ENCODE results near the gene KCNT2. TPM values are rescaled to one million over a fixed set of nuclear protein-coding genes. Genes with fewer than 3 reads are reported as not detected.

Gene KCNT2
- polyA plus RNA-seq, 1 donor from 2014 or later = 21.4 TPM

GRCh38 chr1:196437671-196438070, 170.6 kb downstream of the KCNT2 start:
- Histone ChIP-seq H3K27ac (ENCODE audit: low read length) (no peak overlapping the region), H3K36me3 (ENCODE audit: insufficient read depth, low read length) (no peaks in the 10 kb centered on the region), H3K4me3 (ENCODE audit: low read length) (no peak overlapping the region), H3F3A (ENCODE audit: insufficient read depth, low read length, poor library complexity, severe bottlenecking) (no peaks in the 10 kb centered on the region), H2AFZ (ENCODE audit: low read depth, low read length) (no peak overlapping the region), H3K79me2 (replicated peaks; ENCODE audit: insufficient read depth, low read length) (no peaks in the 10 kb centered on the region), H3K4me2 (ENCODE audit: low read length) (no peak overlapping the region), H3K9me3 (ENCODE audit: low read length) (no peaks in the 10 kb centered on the region), H3K9ac (ENCODE audit: low read length) (no peak overlapping the region), H3K27me3 (ENCODE audit: insufficient read depth, low read depth, low read length) (no peaks in the 10 kb centered on the region), H3K9me2 (ENCODE audit: insufficient read depth, low read length) (no peaks in the 10 kb centered on the region), H4K20me1 (ENCODE audit: insufficient read depth) (no peaks in the 10 kb centered on the region)
- TF ChIP-seq MXI1 (conservative IDR thresholded peaks at IDR 0.05; ENCODE audit: poor library complexity, severe bottlenecking) (no peak), RAD21 (conservative IDR thresholded peaks at IDR 0.05) (no peak), SMC3 (conservative IDR thresholded peaks at IDR 0.05; ENCODE audit: poor library complexity) (no peak), REST (IDR thresholded peaks at IDR 0.05; ENCODE audit: borderline replicate concordance) (no peak), TAF1 (IDR thresholded peaks at IDR 0.05; ENCODE audit: low read depth) (no peak), CTCF (IDR thresholded peaks at IDR 0.05; ENCODE audit: poor library complexity, severe bottlenecking) (no peak), EP300 (conservative IDR thresholded peaks at IDR 0.05; ENCODE audit: poor library complexity, severe bottlenecking) (no peak), EZH2 (IDR thresholded peaks at IDR 0.05; ENCODE audit: borderline replicate concordance, insufficient read depth, low read length, poor library complexity, severe bottlenecking) (no peak), POLR2AphosphoS5 (IDR thresholded peaks at IDR 0.05) (no peak)

DNA sequence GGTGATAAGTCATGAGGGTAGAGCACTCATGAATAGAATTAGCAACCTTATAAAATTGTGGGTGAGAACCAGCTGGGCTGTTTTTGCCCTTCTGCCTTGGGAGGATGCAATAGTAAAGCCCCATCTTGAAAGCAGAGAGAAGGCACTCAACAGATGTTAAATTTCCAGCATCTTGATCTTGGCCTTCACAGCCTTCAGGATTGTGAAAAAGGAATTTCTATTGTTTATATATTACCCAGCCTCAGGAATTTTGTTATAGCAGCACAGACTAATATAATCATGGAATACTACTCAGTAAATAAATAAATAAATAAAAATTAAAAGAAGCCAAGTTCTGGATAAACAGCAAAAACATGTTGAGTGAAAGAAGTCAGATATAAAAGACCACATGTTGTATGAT, 175.2 kb downstream of the KCNT2 start:
- Histone ChIP-seq H3K36me3 (ENCODE audit: insufficient read depth, low read length) (no peaks in the 10 kb centered on the region), H4K20me1 (ENCODE audit: insufficient read depth) (no peaks in the 10 kb centered on the region), H3K9me2 (ENCODE audit: insufficient read depth, low read length) (no peaks in the 10 kb centered on the region), H2AFZ (ENCODE audit: low read depth, low read length) (no peak overlapping the region), H3K9ac (ENCODE audit: low read length) (no peak overlapping the region), H3K27ac (ENCODE audit: low read length) (no peak overlapping the region), H3F3A (ENCODE audit: insufficient read depth, low read length, poor library complexity, severe bottlenecking) (no peaks in the 10 kb centered on the region), H3K9me3 (ENCODE audit: low read length) (no peaks in the 10 kb centered on the region), H3K79me2 (replicated peaks; ENCODE audit: insufficient read depth, low read length) (no peaks in the 10 kb centered on the region), H3K4me3 (ENCODE audit: low read length) (no peak overlapping the region), H3K4me2 (ENCODE audit: low read length) (no peak overlapping the region), H3K27me3 (ENCODE audit: insufficient read depth, low read depth, low read length) (no peaks in the 10 kb centered on the region)
- no peak for TF ChIP-seq TAF1 (IDR thresholded peaks at IDR 0.05; ENCODE audit: low read depth)
- no peak for TF ChIP-seq REST (IDR thresholded peaks at IDR 0.05; ENCODE audit: borderline replicate concordance)
- no peak for TF ChIP-seq POLR2AphosphoS5 (IDR thresholded peaks at IDR 0.05)
- TF ChIP-seq EZH2 (IDR thresholded peaks at IDR 0.05; ENCODE audit: borderline replicate concordance, insufficient read depth, low read length, poor library complexity, severe bottlenecking) = no peak
- no peak for TF ChIP-seq EP300 (conservative IDR thresholded peaks at IDR 0.05; ENCODE audit: poor library complexity, severe bottlenecking)
- TF ChIP-seq RAD21 (conservative IDR thresholded peaks at IDR 0.05) = no peak
- no peak for TF ChIP-seq CTCF (IDR thresholded peaks at IDR 0.05; ENCODE audit: poor library complexity, severe bottlenecking)
- no peak for TF ChIP-seq SMC3 (conservative IDR thresholded peaks at IDR 0.05; ENCODE audit: poor library complexity)
- no peak for TF ChIP-seq MXI1 (conservative IDR thresholded peaks at IDR 0.05; ENCODE audit: poor library complexity, severe bottlenecking)

All from neural cell (in vitro differentiated cells).